H9 (cell line): ENCODE results near the gene RBPJL. TPM values are rescaled to one million over a fixed set of nuclear protein-coding genes. Genes with fewer than 3 reads are reported as not detected.

Source experiments
- DNase-seq: peaks from one replicate; pipeline ENCODE4 v3.0.0-alpha.2; 2017
- H2AFZ ChIP-seq: one replicate; pipeline ENCODE4 v1.6.1; 2013; ENCODE audit warnings: mild to moderate bottlenecking, low read length, control low read depth, moderate library complexity
- H2AK5ac ChIP-seq: 2 replicates; pipeline ENCODE4 v1.6.1; 2013; ENCODE audit warnings: low read length, control low read depth, mixed read lengths; ENCODE audit not compliant: insufficient read length
- H2BK120ac ChIP-seq: one replicate; pipeline ENCODE4 v1.6.1; 2013; ENCODE audit warnings: low read depth, mild to moderate bottlenecking, low read length, control low read depth, inconsistent platforms; ENCODE audit not compliant: poor library complexity, severe bottlenecking
- H2BK12ac ChIP-seq: 2 replicates; pipeline ENCODE4 v1.6.1; 2013; ENCODE audit warnings: low read length, control low read depth, mixed read lengths, low read depth; ENCODE audit not compliant: insufficient read length
- H2BK15ac ChIP-seq: 2 replicates; pipeline ENCODE4 v1.6.1; 2013; ENCODE audit warnings: low read depth, low read length, control low read depth
- H2BK20ac ChIP-seq: one replicate; pipeline ENCODE4 v1.6.1; 2013; ENCODE audit warnings: low read depth, mild to moderate bottlenecking, low read length, control low read depth, inconsistent platforms; ENCODE audit not compliant: poor library complexity, severe bottlenecking
- H2BK5ac ChIP-seq: 2 replicates; pipeline ENCODE4 v1.6.1; 2013; ENCODE audit warnings: low read length, control low read depth, mixed read lengths; ENCODE audit not compliant: insufficient read length
- H3K14ac ChIP-seq: 2 replicates; pipeline ENCODE4 v1.6.1; 2013; ENCODE audit warnings: low read length, control low read depth; ENCODE audit not compliant: insufficient read depth
- H3K18ac ChIP-seq: 2 replicates; pipeline ENCODE4 v1.6.1; 2013; ENCODE audit warnings: low read depth, mild to moderate bottlenecking, mixed read lengths, low read length, control low read depth; ENCODE audit not compliant: insufficient read length
- H3K23ac ChIP-seq: 2 replicates; pipeline ENCODE4 v1.6.1; 2013; ENCODE audit warnings: low read length, control low read depth, mixed read lengths, low read depth; ENCODE audit not compliant: insufficient read length
- H3K23me2 ChIP-seq: 2 replicates; pipeline ENCODE4 v1.6.1; 2013; ENCODE audit warnings: low read depth, mild to moderate bottlenecking, mixed read lengths, low read length, control low read depth; ENCODE audit not compliant: insufficient read length, poor library complexity, severe bottlenecking
- H3K27ac ChIP-seq: 2 replicates; pipeline ENCODE4 v1.5.1; 2013; ENCODE audit warnings: low read length, control low read depth, mixed read lengths, low read depth; ENCODE audit not compliant: insufficient read length
- H3K27me3 ChIP-seq: 2 replicates; pipeline ENCODE4 v1.6.1; 2013; ENCODE audit warnings: low read length, control low read depth, inconsistent platforms; ENCODE audit not compliant: insufficient read depth
- H3K4ac ChIP-seq: 2 replicates; pipeline ENCODE4 v1.6.1; 2013; ENCODE audit warnings: low read depth, mild to moderate bottlenecking, control low read depth, inconsistent platforms, low read length, moderate library complexity
- H3K4me1 ChIP-seq: 2 replicates; pipeline ENCODE4 v1.6.1; 2013; ENCODE audit warnings: low read length, control low read depth, inconsistent platforms; ENCODE audit not compliant: insufficient read depth
- H3K4me2 ChIP-seq: 2 replicates; pipeline ENCODE4 v1.6.1; 2013; ENCODE audit warnings: low read length, control low read depth, mixed read lengths; ENCODE audit not compliant: insufficient read length, insufficient read depth
- H3K56ac ChIP-seq: 2 replicates; pipeline ENCODE4 v1.6.1; 2013; ENCODE audit warnings: low read depth, mild to moderate bottlenecking, mixed read lengths, low read length, control low read depth; ENCODE audit not compliant: insufficient read length
- H3K79me1 ChIP-seq: 2 replicates; pipeline ENCODE4 v1.6.1; 2013; ENCODE audit warnings: low read depth, mild to moderate bottlenecking, moderate library complexity, low read length, control low read depth, inconsistent platforms; ENCODE audit not compliant: insufficient read depth, poor library complexity, severe bottlenecking
- H3K79me2 ChIP-seq: 2 replicates; pipeline ENCODE4 v1.6.1; 2013; ENCODE audit warnings: low read length, control low read depth, inconsistent platforms; ENCODE audit not compliant: insufficient read depth
- H3K9ac ChIP-seq: 2 replicates; pipeline ENCODE4 v1.6.1; 2013; ENCODE audit warnings: low read length, control low read depth, mixed read lengths; ENCODE audit not compliant: insufficient read length; ENCODE audit errors: extremely low read depth
- H3K9me3 ChIP-seq: one replicate; pipeline ENCODE4 v1.6.1; 2013; ENCODE audit warnings: low read depth, low read length, inconsistent platforms; ENCODE audit not compliant: control insufficient read depth
- H3T11ph ChIP-seq: one replicate; pipeline ENCODE4 v1.6.1; 2013; ENCODE audit warnings: mild to moderate bottlenecking, low read length, control low read depth, inconsistent platforms
- H4K20me1 ChIP-seq: one replicate; pipeline ENCODE4 v1.6.1; 2013; ENCODE audit not compliant: control insufficient read depth, insufficient read length, insufficient read depth
- H4K5ac ChIP-seq: 2 replicates; pipeline ENCODE4 v1.6.1; 2013; ENCODE audit warnings: low read depth, mild to moderate bottlenecking, mixed read lengths, low read length, control low read depth; ENCODE audit not compliant: insufficient read length
- H4K8ac ChIP-seq: replicated peaks from 2 replicates; pipeline ENCODE4 v1.6.1; 2013; ENCODE audit warnings: low read length, control low read depth, mixed read lengths, low read depth; ENCODE audit not compliant: insufficient read length
- H4K91ac ChIP-seq: 2 replicates; pipeline ENCODE4 v1.6.1; 2013; ENCODE audit warnings: low read depth, mild to moderate bottlenecking, moderate library complexity, mixed read lengths, low read length, control low read depth; ENCODE audit not compliant: insufficient read length
- H3K27ac Mint-ChIP-seq, 3 experiments: 2 replicates in 2 of 3; 3 replicates in 1 of 3; pipeline ENCODE4 v1.8.0; 2020 to 2021; ENCODE audit warnings: mixed read lengths in 3 of 3, mild to moderate bottlenecking in 1 of 3, moderate library complexity in 1 of 3
- H3K27me3 Mint-ChIP-seq: 2 replicates; pipeline ENCODE4 v1.8.0; 2021; ENCODE audit warnings: low read depth, mild to moderate bottlenecking, moderate library complexity, mixed read lengths
- H3K36me3 Mint-ChIP-seq, 3 experiments: 2 replicates in 2 of 3; 3 replicates in 1 of 3; pipeline ENCODE4 v1.8.0; 2020 to 2021; ENCODE audit warnings: low read depth in 3 of 3, mixed read lengths in 3 of 3; ENCODE audit not compliant: insufficient read depth in 1 of 3
- H3K4me1 Mint-ChIP-seq, 2 experiments: 2 replicates each; pipeline ENCODE4 v1.8.0; 2020; ENCODE audit warnings: mixed read lengths in 2 of 2
- H3K4me3 Mint-ChIP-seq, 2 experiments: 2 replicates in 1 of 2; 3 replicates in 1 of 2; pipeline ENCODE4 v1.8.0; 2020 to 2021; ENCODE audit warnings: mild to moderate bottlenecking in 2 of 2, mixed read lengths in 2 of 2, moderate library complexity in 1 of 2
- H3K9me3 Mint-ChIP-seq, 2 experiments: 2 replicates in 1 of 2; 3 replicates in 1 of 2; pipeline ENCODE4 v1.8.0; 2020; ENCODE audit warnings: mild to moderate bottlenecking in 2 of 2, mixed read lengths in 2 of 2, moderate library complexity in 1 of 2
- CTCF ChIP-seq: fragments of 200-600 bp; sonication (generic); conservative IDR thresholded peaks from 3 replicates; pipeline ENCODE4 v1.8.0; 2021; ENCODE audit warnings: antibody characterized with exemption, mild to moderate bottlenecking
- WGBS: extraction: QIAGEN DNeasy Blood & Tissue Kit; methylation state at CpG from one replicate; pipeline ENCODE4 v1.1.7; 2013; ENCODE audit warnings: missing lambda C conversion rate, low lambda C conversion rate, mixed read lengths; ENCODE audit not compliant: insufficient read length; ENCODE audit errors: extremely low coverage; 5-methylcytosine and 5-hydroxymethylcytosine counted together
- total RNA-seq: library from RNA; stranded (reverse); gene quantifications from 2 replicates; pipeline ENCODE4 v1.2.1, GENCODE V29; 2021

The RBPJL gene
- total RNA-seq, 1 experiment from 2014 or later: 0.28 TPM

- Histone ChIP-seq H2BK12ac (no peak overlapping the region), H3K56ac (no peak overlapping the region), H3K79me1 (no peaks in the 10 kb centered on the region), H3K4me2 (no peak overlapping the region), H3T11ph (no peak overlapping the region), H4K91ac (no peak overlapping the region), H3K27me3 (no peaks in the 10 kb centered on the region), H3K4ac (no peak overlapping the region), H3K9me3 (no peaks in the 10 kb centered on the region), H3K23me2 (no peaks in the 10 kb centered on the region), H3K14ac (no peak overlapping the region), H2AK5ac (no peak overlapping the region), H3K9ac (no peak overlapping the region), H4K20me1 (no peaks in the 10 kb centered on the region), H3K23ac (no peak overlapping the region), H2BK5ac (no peak overlapping the region), H2BK120ac (no peak overlapping the region), H2AFZ (no peak overlapping the region), H4K8ac (no peak overlapping the region), H2BK20ac (no peak overlapping the region), H3K18ac (no peak overlapping the region), H3K79me2 (no peaks in the 10 kb centered on the region), H2BK15ac (no peak overlapping the region), H3K4me1 (no peaks in the 10 kb centered on the region), H3K27ac (no peak overlapping the region), H4K5ac (no peak overlapping the region)
- Mint-ChIP-seq H3K36me3 (no peaks in the 10 kb centered on the region), H3K4me3 (no peak overlapping the region), H3K4me1 (peaks cover 0 to 4% of the 10 kb centered on the region in 2 experiments; a peak in 2 of 4 replicates), H3K27me3 (peaks cover 10% of the 10 kb centered on the region), H3K9me3 (no peaks in the 10 kb centered on the region), H3K27ac (no peak overlapping the region)
- TF ChIP-seq CTCF: no peak
- no CpG with 5 or more reads among the region's 4 CpGs for WGBS
- DNase-seq: no peak
These were observed 23.0 kb upstream of the RBPJL start for GRCh38 chr20:45283551-45284057.
